GM23338 (cell line): ENCODE data around the gene CDK5RAP1. TPM values are rescaled to one million over a fixed set of nuclear protein-coding genes. Genes with fewer than 3 reads are reported as not detected.

Experiments used
- CREB1 ChIP-seq: fragments of 250-450 bp; sonication (Bioruptor Pico); IDR thresholded peaks from 2 replicates; pipeline ENCODE4 v1.5.0; 2020; ENCODE audit warnings: low read depth, mild to moderate bottlenecking, moderate library complexity
- CTCF ChIP-seq, 2 experiments: fragments of 200-600 bp in 1 of 2; sonication (generic) in 1 of 2; conservative IDR thresholded peaks; 2 replicates each; pipeline versions ENCODE4 v1.5.1 to v1.6.1; 2016 to 2017; ENCODE audit warnings: antibody characterized with exemption in 2 of 2, low read depth in 2 of 2, mild to moderate bottlenecking in 2 of 2, moderate library complexity in 1 of 2
- EZH2phosphoT487 ChIP-seq: fragments of 200-600 bp; sonication (generic); IDR thresholded peaks from one replicate; pipeline ENCODE4 v1.8.1; 2018; ENCODE audit warnings: antibody characterized with exemption; ENCODE audit not compliant: unreplicated experiment
- JUNB ChIP-seq: IDR thresholded peaks from one replicate; pipeline ENCODE4 v1.6.1; 2016; ENCODE audit warnings: antibody characterized with exemption; ENCODE audit not compliant: unreplicated experiment
- NANOG ChIP-seq: IDR thresholded peaks from 2 replicates; pipeline ENCODE4 v1.6.1; 2016; ENCODE audit warnings: antibody characterized with exemption, borderline replicate concordance
- POLR2AphosphoS5 ChIP-seq: IDR thresholded peaks from 2 replicates; pipeline ENCODE4 v1.6.1; 2016; ENCODE audit warnings: antibody characterized with exemption, low read depth
- REST ChIP-seq: IDR thresholded peaks from one replicate; pipeline ENCODE4 v1.6.1; 2018; ENCODE audit warnings: antibody characterized with exemption; ENCODE audit not compliant: unreplicated experiment
- STAT1 ChIP-seq: IDR thresholded peaks from one replicate; pipeline ENCODE4 v1.6.1; 2016; ENCODE audit warnings: antibody characterized with exemption; ENCODE audit not compliant: unreplicated experiment
- ZNF114 ChIP-seq: fragments of 250-450 bp; sonication (Bioruptor Pico); IDR thresholded peaks from 2 replicates; pipeline ENCODE4 v1.5.0; 2020; ENCODE audit warnings: mild to moderate bottlenecking, moderate library complexity
- ZNF331 ChIP-seq: fragments of 250-450 bp; sonication (Bioruptor Pico); IDR thresholded peaks from 2 replicates; pipeline ENCODE4 v1.5.0; 2020; ENCODE audit warnings: low read depth, mild to moderate bottlenecking, moderate library complexity
- ZNF462 ChIP-seq: fragments of 250-450 bp; sonication (Bioruptor Pico); IDR thresholded peaks from 2 replicates; pipeline ENCODE4 v1.5.0; 2020; ENCODE audit warnings: mild to moderate bottlenecking, moderate library complexity
- polyA plus RNA-seq: library from polyadenylated mRNA; unstranded; fragments of >200 nt; fragmentation: Nextera tagmentation; extraction: Ambion mirVana; gene quantifications from 2 replicates; pipeline ENCODE4 v1.2.1, GENCODE V29; 2016
- total RNA-seq: library from RNA; depleted of rRNA; stranded (reverse); fragments of >200 nt; shearing (Covaris generic); gene quantifications from 2 replicates; pipeline ENCODE4 v1.2.3, GENCODE V29; 2014

Gene CDK5RAP1
- total and polyA plus RNA-seq, 2 experiments from 2014 or later = 33.8 to 38.1 TPM

DNA sequence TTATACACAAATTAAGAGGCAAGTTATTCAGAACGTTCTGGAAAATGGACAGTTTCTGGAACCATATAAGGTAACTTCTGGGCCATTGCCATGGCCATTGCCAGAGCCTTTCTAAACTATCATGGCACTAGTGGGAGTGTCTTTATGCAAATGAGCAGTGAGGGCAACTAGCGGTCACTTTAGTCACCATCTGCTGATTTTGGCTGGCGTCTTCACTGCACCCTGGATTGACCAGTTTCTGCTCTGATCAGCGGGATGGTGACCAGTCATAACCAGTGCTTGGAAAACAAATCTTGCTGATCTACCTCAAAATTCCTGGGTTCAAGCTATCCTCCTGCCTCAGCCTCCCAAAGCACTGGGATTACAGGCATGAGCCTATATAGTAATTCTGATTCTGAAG is 49.5 kb upstream of the CDK5RAP1 start (continued):
- TF ChIP-seq ZNF462 (CRISPR knock-in tag) (no peak), REST (no peak), ZNF114 (CRISPR knock-in tag) (no peak), JUNB (no peak), POLR2AphosphoS5 (no peak), STAT1 (no peak), NANOG (no peak), CTCF (conservative IDR thresholded peaks at IDR 0.05; ENCODE audit: low read depth in 2 of 2) (no peak), CREB1 (CRISPR knock-in tag) (no peak), EZH2phosphoT487 (no peak), ZNF331 (CRISPR knock-in tag) (no peak)
